Stimulated activated CD4-positive, alpha-beta T cell treated with anti-CD3 and anti-CD28 coated beads, Interleukin-15, amount 100 ng/mL, for 1 hour (primary cell): ENCODE data around the gene PPP2R5A.

Source experiments
- DNase-seq, 2 donors: peaks; one replicate each; pipeline ENCODE4 v3.0.0-alpha.2; 2020; ENCODE audit warnings: low read depth in 1 of 2, low spot score in 1 of 2

The PPP2R5A gene

GRCh38 chr1:212402666-212403321 lies 117.6 kb downstream of the PPP2R5A start:
- DNase-seq = no peak

GRCh38 chr1:212410231-212410820 lies 125.1 kb downstream of the PPP2R5A start:
- DNase-seq = no peak
